ENCODE data around the gene KCNQ4.

Gene KCNQ4

DNA sequence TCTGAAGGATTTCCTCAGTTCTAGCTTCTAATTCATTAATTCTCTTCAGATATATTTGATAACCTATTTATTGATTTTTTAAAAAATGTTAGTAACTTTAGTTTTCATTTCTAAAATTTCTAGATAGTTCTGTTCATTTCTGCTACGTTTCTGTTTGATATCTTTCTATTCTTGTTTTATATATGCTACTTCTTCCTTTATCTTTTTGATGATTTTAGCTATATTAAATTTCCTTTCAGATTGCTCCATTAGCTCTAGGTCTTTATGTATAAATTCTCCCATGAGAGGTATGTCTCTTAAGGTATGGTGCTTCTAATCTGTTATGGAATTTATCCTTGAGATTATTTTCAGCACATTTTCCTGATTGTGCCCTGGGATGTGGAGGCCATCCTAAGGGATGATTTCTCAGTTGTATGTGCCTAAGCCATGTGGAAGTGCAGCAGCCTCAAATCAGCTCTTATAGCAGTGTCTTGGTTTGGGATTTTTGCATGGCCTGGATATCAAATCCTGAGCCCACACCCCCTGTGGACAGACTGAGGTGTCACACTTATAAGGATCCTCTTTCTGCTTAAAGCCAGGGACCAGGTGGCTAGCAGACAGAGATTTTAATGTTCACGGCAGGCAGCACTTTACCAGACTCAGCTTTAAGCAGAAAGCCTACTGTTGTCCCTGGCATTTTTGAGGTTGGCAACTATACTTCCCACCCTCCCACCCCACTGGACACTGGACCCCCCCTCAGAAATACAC is 6.2 kb upstream of the KCNQ4 start:
- no peak for DNase-seq

DNA sequence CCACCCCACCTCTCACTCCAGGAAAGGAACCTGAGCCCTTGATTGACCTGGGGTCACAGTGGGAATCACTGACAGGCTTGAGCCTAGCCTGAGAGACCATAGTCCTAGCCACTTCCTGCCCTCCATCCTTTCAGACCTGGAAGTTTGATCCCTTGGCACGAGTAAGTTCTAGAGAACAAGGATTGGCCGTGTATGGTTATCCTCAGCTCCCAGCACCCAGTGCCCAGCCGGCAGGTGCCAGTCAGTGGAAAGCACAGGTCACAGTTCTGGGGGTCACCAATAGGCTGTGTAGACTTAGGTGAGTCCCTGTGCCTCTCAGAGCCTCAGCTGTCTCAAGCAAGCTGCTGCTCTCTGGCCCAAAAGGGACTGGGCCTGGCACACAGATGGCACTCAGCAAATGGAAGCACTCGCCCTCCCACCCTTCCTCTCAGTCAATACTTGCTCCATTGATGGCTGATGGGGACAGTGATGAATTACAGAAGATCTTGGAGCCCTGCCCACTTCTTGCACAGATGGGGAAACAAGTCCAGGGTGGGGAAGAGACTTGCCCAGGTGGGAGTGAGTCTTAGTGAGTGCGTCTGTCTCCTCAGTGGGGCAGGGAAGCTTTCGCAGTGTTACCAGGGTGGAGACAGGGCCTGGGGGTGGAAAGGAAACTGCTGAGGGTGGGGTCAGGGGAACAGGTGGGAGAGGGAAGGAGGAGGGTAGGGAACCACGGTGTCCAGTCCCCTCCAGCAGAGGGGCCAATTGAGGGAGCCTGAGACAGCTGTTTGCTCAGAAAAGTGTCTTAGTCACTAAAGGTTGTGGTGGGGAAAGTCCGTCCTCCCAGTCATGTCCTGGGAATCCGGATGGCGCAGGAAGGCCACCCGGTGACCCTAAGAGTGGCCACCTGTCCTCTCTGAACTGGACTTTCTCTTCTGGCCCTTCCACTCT is 2.6 kb upstream of the KCNQ4 start:
- DNase-seq, result no peak

DNA sequence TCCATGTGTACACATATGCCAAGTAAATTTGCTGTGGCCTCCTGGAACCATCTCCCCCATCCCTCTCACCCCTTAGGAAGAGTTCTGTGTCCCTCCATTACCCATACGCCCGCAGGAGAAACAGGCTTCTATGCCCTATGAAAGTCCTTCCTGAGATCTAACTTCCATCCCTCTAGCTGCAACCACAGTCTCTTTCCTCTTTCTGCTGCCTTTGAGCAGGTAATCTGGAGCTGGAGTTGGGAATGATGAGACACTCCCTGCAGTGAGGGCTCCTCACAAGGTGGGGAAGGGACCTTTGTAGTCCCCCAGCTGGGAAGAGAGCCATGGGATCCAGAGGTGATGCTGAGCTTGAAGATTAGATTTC is 2.0 kb upstream of the KCNQ4 start:
- DNase-seq, result no peak

DNA sequence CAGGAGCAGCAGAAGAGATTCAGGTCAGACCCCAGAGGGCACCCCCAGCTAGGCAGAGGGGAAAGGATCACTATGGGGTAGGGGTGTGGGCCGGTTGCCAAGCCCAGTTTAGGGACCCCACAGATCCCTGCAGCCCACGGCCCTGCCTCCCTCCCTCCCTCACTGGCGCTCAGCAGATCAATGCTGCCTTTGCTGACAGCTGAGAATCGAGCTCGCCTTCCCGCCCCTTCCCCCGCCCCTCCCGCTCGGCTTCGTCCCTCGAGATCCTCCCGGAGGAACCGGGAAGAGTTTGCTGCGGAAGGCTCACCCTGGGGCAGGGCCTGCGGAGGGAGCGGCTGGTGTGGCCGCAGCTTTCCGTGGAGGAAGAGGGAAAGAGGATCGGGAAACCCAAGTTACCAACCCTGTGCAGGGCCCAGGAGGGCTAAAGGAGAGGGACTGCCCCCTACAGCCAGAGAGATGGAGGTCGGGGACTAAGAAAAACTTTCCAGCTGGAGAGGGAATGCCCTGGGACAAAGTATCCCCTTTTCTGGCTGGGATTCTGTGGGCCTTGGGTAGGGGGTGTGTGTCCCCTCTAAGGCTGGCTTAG is 1.1 kb upstream of the KCNQ4 start:
- no peak for DNase-seq

DNA sequence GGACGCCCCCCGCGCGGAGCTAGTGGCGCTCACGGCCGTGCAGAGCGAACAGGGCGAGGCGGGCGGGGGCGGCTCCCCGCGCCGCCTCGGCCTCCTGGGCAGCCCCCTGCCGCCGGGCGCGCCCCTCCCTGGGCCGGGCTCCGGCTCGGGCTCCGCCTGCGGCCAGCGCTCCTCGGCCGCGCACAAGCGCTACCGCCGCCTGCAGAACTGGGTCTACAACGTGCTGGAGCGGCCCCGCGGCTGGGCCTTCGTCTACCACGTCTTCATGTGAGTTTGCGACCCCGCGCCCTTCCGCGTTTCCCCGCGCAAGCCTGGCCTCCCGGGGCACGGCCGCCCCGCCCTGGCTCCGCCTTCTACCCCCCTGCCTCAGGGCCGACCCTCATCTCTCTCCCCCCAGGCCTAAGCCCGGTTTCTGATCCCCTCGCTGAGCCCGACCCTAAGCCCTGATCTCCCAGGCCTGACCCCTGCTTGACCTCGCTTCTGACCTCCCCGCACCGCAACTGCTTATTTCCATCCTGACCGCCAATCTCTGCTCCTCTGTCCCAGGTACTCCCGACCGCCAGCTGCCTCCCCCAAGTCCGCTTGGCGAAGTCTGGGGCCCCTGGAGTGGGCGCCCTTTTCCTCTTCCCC is 669 bp downstream of the KCNQ4 start:
- no peak for DNase-seq

DNA sequence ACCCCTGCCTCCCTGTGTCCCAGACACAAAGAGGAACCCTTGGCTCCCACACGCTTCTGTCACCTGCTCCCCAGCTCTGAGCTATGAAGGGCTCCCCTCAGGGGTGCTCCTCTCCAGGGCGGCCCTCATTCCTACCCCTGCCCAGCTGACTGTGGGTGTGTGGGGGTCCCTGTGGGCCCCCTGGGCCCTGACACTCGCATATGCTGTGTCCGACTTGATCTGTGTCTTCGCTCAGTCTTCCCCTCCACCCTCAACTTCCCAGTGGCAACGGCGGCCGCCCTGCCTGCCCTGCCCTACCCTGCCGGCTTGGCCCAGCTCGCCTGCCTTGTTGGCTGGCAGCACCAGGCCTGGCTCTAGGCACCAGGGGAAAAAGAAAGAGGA is 1.2 kb downstream of the KCNQ4 start:
- no peak for DNase-seq

DNA sequence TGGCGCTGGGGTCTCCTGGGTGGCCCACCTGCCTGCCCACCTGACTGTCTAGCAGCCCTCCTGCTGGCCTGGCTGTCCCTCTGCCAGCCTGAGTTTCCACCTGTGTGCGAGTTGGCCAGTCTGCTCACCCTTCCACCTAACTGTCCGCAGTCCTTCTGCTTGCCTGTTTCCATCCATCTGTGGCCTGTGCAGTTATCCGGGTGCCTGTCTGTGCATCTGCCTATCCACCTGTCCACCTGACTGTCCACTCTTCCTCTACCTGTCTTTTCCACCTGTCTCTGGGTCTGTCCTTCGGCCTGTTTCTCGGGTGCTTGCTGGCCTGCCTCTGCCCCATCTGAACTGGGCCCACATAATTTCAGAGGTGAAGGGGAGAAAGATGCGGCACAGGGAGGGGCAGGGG is 1.9 kb downstream of the KCNQ4 start:
- no peak for DNase-seq

DNA sequence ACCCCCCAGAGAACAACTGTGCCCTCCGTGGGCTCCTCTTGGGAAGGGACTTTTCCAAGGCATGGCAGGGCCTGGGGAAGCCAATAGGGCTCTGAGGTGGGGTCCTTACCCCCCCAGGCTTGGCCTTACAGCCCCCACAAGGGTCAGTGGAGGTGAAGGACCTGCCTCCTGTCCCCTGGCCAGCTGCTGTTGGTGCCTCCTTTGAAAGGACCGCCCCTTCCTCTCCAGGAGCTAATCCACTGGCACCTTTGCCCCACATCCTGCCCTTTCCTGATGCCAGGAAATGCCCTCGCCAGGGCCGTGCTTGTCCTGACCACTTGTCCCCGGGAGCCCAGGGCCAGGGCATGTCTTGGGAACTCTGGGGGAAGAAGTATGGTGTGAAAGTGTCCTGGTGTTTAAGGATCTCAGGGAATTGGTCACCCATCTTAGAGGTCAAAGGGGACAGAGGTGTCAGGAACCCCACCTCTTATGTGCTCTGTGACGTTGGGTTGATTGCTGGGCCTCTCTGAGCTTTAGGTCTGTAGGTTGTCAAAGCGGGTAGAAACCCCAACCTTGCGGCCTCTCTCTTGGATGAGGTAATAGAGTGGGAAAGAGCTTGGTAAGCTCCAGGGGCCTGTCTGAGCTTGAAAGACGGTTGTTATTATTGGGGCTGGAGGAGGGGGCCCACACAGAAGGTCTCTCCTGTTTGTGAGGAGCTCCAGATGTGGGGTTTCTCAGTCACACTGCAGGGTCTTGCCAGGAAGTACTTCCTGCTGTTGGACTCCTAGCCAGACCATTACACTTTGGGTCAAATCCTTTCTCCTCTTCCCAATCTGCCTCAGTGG is 2.8 kb downstream of the KCNQ4 start:
- DNase-seq, result no peak

DNA sequence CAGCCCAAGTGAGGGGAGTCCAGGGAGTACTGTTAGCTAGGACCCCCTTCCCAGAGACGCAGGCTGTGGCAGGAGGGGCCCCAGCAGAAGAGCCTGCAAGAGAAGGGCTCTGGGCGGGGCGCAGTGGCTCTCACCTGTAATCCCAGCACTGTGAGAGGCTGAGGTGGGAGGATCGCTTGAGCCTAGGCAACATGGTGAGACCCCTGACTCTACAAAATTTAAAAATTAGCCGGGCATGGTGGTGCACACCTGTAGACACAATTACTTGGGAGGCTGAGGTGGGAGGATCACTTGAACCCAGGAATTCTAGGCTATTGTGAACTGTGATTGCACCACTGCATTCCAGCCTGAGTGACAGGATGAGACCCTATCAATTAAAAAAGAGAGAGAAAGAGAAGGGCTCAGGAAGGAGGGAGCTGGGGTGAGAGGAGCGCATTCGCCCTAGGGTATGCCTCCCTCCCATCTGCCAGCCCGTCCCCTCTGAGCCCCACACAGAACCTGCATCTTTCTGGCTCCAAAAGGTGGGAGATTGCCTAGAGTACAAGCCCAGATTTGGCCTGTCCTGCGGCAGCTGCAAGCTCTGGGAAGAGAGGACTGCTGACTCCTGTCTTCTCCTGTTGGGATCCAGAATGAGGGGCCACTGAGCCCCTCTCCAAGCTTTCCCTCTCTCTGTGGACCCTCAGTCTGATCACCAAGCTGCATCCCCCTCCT is 3.6 kb downstream of the KCNQ4 start:
- DNase-seq, result no peak

DNA sequence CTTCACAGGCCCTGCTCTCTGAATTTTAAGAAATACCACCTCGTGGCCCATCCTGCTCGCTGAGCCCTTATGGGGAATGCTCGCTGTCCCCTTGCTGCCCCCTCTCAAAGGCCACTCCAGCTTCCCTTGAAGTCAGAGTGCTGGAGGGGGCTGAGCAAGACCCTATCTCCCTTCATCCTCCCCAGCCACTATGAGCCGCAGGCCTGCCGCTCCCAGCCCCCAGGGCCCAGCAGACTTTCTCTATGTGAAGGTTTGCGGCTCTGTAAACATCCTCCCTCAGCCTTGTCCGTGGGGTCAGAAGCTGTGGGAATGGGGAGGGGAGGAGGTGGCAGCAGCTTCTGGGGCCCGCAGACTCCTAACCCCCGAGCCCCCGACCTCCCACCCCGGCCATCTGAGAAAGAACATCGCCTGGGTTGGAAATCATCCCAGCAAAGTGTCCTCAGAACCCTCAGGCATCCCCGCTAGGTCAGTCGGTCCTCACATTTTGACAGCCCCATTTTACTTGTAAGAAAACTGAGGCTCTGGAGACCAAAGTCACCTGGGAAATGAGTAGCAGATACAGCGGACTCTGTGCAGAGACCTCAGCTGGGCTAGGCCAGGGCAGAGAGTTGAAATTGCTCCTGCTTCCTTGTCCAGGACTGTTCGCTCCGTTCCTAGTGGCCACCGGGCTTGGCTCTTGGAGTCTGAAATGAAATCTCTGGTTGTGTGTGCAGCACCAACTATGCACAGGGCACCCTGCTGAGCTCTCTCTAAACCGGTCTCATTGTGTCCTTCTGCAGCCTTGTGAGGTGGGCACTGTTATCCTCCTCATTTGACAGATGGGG is 4.4 kb downstream of the KCNQ4 start:
- DNase-seq, result no peak

DNA sequence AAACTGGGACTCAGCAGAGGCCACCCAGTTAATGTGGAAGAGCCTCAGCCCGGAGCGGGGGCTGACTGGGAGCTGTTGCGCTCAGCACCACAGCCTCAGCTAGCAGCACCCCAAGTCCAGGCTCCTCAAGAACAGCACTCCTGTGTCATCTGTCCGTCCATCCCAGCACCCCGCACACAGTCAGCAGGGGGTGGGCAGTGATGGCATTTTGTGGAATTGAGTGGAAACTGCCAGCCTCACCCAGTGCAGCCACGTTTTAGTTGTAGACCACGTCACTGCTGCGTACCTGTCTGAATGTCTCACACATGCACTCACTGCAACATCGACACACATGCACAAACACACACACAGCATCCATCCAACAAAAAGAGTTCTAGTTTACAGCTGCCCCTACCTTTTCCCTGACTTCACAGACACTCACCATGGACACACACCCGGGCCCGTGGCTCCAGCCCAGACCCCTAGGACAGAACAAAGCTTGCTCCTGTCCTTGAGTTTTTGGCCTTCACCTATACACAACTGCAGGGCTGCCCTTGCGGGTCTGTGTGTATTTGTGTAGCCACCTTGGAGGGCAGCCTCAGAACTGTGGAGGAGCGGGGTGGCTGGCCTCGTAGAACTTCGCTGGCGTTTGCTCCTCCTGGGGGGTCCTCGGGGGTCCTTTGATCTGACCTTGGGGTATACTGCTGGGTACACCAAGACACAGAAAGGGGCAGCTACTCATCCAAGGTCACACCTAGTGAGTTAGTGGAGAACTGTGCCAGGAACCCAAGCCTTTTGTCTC is 5.2 kb downstream of the KCNQ4 start:
- no peak for DNase-seq

DNA sequence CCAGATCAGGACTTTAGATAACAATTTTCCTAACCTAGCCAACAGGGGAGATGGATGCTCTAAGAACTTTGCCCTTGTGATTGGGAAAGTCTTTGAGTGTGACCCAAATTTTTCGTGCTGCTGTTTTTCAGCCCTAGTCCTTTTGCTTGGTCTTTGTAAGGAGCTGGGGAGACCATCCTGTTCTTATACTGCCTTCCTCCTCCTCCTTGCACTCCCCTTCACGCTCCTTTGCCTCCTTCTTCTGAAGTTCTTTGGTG is 5.7 kb downstream of the KCNQ4 start:
- no peak for DNase-seq

DNA sequence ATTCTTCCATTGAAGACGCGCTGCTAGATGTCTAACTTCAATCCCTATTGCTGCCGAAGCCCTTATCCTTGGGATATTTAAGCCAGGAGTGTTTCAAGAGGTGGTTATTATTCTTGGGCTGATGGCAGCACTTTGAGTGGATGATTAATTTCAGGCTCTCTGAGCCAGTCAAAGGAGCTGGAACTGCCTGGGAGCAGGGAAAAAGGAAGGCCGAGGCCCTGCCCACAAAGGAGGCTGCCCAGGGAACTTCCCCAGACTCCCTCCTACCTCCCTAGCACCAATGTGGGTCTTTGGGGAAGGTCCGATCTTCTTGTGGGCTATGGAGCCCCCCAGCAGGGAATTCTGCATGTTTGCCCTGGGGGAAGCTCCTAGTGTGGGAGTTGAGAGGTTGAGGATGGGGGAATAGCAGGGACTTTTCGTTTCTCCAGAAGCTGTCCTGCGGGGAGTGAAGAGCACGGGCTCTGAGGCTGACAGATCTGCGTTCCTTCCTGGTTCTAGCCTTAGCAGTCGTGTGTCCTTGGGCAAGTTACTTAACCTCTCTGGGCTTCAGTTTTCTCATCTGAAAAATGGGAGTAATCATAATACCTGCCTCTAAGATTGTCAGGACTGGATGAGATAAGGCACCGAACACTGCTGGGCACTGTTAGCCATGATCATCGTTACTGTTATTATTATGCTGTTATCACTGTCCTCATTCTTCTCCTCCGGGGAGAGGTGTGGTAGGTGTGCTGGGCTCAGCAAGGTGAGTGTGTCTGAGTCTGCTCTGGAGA is 6.3 kb downstream of the KCNQ4 start:
- no peak for DNase-seq

DNA sequence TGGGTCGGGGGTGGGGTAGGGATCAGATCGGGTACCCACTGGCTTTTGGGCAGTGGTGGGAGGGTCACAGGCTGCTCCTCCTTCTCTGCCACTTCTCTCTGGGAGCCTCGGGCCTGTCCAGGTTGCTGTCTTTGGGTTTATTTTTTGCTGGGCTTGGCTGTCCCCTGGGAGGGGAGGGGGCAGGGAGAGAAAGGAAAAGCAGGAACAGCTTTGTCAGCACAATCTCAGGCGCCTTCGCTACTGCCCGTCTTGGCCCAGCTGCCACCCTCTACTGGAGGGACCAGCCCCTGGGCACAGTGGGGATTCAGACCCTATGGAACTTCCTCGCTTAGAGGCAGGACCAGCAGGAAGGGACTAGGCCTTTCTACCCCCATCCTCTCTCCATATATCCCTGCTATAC is 8.4 kb downstream of the KCNQ4 start:
- no peak for DNase-seq

DNA sequence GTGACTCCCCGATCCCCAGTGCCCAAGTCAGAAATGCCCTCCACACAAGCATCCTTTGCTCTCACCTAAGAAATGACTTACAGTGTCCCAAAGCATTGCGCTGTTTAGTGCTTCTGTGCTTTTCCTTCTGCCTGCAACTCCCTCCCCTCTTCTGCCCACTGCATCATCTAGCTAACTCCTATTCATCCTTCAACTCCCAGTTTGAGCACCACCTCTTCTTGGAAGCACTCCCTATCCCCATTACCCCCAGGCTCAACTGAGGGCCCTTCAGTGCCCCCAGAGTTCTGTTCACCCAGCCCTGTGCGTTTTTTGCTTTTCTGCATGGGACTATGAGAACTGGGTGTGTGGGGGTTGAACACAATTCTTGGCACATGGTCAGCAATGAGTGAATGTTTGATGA is 10.0 kb downstream of the KCNQ4 start:
- DNase-seq, result no peak

DNA sequence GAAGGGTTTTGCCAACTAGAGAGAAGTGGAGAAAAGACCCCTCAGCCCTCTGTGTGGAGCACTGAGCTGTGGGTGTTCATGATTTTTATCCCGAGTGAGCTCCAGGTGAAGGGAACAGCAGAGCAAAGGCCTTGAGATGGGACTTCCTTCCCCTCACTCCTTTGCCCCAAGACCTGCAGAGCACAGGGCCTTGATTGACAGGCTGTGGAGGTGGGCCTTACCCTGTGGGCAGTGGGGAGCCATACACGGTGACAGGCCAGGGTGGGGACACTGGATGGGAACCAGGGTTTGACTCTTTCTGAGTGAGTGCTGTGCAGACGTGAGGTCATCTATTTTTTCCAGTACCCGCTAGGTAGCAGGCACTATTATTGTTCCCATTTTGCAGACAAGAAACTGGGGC is 10.5 kb downstream of the KCNQ4 start:
- no peak for DNase-seq

DNA sequence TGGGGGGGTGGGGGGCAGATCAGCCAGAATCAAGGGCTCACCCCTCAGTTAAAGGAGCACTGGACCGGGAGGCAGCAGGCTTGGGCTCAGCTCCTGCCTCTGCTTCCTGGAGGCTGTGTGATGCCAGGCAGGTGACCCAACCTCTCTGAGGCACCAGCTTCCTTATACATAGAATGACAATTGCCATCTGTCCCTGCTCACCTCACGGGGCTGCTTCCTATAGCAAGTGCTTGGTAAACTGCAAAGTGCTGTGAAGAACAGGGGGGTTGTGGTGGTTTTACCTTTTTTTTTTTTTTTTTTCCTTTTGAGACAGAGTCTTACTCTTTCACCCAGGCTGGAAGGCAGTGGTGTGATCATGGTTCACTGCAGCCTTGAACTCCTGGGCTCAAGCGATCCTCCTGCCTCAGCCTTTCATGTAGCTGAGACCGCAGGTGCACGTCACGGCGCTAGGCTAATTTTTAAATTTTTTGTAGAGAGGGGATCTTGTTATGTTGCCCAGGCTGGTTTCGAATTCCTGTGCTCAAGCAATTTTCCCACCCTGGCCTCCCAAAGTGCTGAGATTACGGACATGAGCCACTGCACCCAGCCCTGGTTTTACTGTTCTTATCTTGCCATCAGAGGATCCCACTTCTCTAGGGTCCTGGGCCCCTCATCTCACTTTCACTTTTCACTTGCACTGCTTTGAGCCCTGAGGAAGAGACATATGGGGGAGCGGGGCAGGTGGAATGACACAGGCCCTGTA is 11.6 kb downstream of the KCNQ4 start:
- peak; percentile 36 for DNase-seq

DNA sequence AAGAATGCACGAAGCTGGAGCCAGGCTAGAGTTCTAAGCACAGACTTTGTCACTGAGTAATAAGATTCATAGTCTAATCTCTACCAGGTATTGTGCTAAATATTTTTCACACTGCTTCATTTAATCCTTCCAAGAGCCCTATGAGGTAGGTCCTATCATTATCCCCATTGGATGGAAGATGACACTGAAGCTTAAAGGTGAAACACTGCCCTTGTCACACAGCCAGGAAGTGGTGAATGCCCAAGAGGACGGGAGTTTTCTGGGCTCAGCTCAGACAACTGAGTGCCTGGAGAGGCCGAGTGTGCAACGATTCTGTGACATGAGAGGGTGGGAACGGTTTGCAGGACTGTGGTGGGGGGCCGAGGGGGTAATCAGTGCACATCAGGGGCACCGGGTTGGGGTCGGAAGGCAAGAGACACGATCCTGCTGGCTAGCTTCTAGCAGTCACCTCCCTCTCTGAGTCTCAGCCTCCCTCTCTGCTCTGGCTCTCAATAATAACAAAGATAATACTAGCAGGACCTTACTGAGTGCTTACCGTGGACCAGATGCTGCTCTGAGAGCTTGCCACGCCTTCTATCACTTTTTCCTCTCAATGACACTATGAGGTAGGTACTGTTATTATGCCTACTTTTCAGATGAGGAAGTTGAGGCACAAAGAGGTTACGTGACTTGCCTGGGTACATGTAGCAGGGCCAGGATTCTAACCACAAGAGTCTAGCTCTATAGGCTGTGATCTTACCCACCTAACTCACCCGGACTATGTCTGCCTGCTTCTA is 12.4 kb downstream of the KCNQ4 start:
- no peak for DNase-seq

Data from CD4-positive, alpha-beta T cell treated with Interleukin-15 for 1 hour (primary cell).